22Rv1 (cell line): Measurements from ENCODE around the gene PFKL.

Experiments used
- ZFX ChIP-seq: fragments of 450-650 bp; IDR thresholded peaks from 2 replicates; pipeline ENCODE4 v1.6.1; 2017; ENCODE audit warnings: antibody characterized with exemption, borderline replicate concordance
- TF ChIP-seq, protein P1 (sequence below): fragments of 450-650 bp; IDR thresholded peaks from 2 replicates; pipeline ENCODE4 v1.5.1; 2017; ENCODE audit warnings: mild to moderate bottlenecking

DNA sequence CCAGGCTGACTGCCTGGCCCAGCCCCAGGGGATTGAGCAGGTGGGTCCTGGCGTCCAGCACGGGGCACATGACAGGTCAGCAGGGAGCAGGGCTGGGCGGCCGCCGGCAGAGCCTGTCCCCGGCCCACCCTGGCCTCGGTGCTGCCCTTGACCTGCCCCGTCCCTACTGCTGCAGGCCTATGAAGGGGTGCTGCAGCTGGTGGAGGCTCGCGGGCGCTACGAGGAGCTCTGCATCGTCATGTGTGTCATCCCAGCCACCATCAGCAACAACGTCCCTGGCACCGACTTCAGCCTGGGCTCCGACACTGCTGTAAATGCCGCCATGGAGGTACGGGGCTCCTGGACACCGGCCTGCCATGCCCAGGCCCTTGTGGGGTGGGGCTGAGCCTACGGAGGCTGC is 23.7 kb downstream of the PFKL start:
- TF ChIP-seq, protein P1, sequence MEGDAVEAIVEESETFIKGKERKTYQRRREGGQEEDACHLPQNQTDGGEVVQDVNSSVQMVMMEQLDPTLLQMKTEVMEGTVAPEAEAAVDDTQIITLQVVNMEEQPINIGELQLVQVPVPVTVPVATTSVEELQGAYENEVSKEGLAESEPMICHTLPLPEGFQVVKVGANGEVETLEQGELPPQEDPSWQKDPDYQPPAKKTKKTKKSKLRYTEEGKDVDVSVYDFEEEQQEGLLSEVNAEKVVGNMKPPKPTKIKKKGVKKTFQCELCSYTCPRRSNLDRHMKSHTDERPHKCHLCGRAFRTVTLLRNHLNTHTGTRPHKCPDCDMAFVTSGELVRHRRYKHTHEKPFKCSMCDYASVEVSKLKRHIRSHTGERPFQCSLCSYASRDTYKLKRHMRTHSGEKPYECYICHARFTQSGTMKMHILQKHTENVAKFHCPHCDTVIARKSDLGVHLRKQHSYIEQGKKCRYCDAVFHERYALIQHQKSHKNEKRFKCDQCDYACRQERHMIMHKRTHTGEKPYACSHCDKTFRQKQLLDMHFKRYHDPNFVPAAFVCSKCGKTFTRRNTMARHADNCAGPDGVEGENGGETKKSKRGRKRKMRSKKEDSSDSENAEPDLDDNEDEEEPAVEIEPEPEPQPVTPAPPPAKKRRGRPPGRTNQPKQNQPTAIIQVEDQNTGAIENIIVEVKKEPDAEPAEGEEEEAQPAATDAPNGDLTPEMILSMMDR, result no peak
- no peak for TF ChIP-seq ZFX
